ENCODE measurements around the gene TTC33. TPM values are rescaled to one million over a fixed set of nuclear protein-coding genes. Genes with fewer than 3 reads are reported as not detected.
A peak's percentile ranks its signal among the peaks of the same experiment; 100 is the strongest.

Gene TTC33
- total RNA-seq, 1 donor from 2014 or later, result 52.5 TPM

- H3K27me3 Mint-ChIP-seq (ENCODE audit: insufficient read depth, low read depth), result peaks cover 5% of the 10 kb centered on the region
- H3K27ac ChIP-seq, result peak overlapping the region; percentile 75
- peak overlapping the region; percentile 99 for H3K27ac Mint-ChIP-seq
- H3K9ac ChIP-seq, result peak overlapping the region; percentile 50
- H3K9me3 ChIP-seq (ENCODE audit: low read depth), result no peaks in the 10 kb centered on the region
- H3K4me1 ChIP-seq, result peaks cover 17% of the 10 kb centered on the region
- H3K9me3 Mint-ChIP-seq, result peaks cover 4% of the 10 kb centered on the region
- H3K4me1 Mint-ChIP-seq, result peaks cover 21% of the 10 kb centered on the region
- peak overlapping the region; percentile 90 for H3K4me3 Mint-ChIP-seq
- H3K4me3 ChIP-seq, result peak overlapping the region; percentile 81
- DNase-seq (ENCODE audit: low spot score), result no peak
- TF ChIP-seq CTCF (IDR thresholded peaks at IDR 0.05) (no peak), EZH2phosphoT487 (IDR thresholded peaks at IDR 0.05) (no peak)
- H2AFZ ChIP-seq (replicated peaks), result peak overlapping the region; percentile 98
- H3K27me3 ChIP-seq, result peaks cover 11% of the 10 kb centered on the region
- peak overlapping the region; percentile 93 for H3K4me2 ChIP-seq
- no peaks in the 10 kb centered on the region for H3K36me3 ChIP-seq
- peaks cover 19% of the 10 kb centered on the region for H3K36me3 Mint-ChIP-seq
- peaks cover 38% of the 10 kb centered on the region for H3K79me2 ChIP-seq (ENCODE audit: low read depth)
- peaks cover 26% of the 10 kb centered on the region for H4K20me1 ChIP-seq (ENCODE audit: low read depth)
- peaks cover 24% of the 10 kb centered on the region for H3F3A ChIP-seq (ENCODE audit: low read depth)
These were observed 43.0 kb upstream of the TTC33 start for GRCh38 chr5:40798801-40799210.

GRCh38 chr5:40798012-40798800 lies 42.4 kb upstream of the TTC33 start, which contains the start of gene PRKAA1:
Gene PRKAA1 (minus strand): TSS chr5:40798374. CDS start chr5:40798189, 185 bp downstream.
- Mint-ChIP-seq H3K4me1 (peaks cover 21% of the 10 kb centered on the region), H3K9me3 (peaks cover 9% of the 10 kb centered on the region), H3K27ac (peak within 1 kb of the TSS; percentile 99), H3K4me3 (peak within 1 kb of the TSS; percentile 94), H3K27me3 (ENCODE audit: insufficient read depth, low read depth) (peaks cover 5% of the 10 kb centered on the region), H3K36me3 (peaks cover 25% of the 10 kb centered on the region)
- Histone ChIP-seq H3F3A (ENCODE audit: low read depth) (peaks cover 24% of the 10 kb centered on the region), H3K36me3 (no peaks in the 10 kb centered on the region), H4K20me1 (ENCODE audit: low read depth) (peaks cover 27% of the 10 kb centered on the region), H3K9ac (peak within 1 kb of the TSS; percentile 54), H3K27me3 (peaks cover 11% of the 10 kb centered on the region), H3K4me2 (peak within 1 kb of the TSS; percentile 93), H3K27ac (peak within 1 kb of the TSS; percentile 88), H3K79me2 (ENCODE audit: low read depth) (peaks cover 44% of the 10 kb centered on the region), H2AFZ (replicated peaks) (peak within 1 kb of the TSS; percentile 98), H3K9me3 (ENCODE audit: low read depth) (no peaks in the 10 kb centered on the region), H3K4me1 (peaks cover 17% of the 10 kb centered on the region), H3K4me3 (peak within 1 kb of the TSS; percentile 81)
- peak; percentile 96 for DNase-seq (ENCODE audit: low spot score)
- TF ChIP-seq CTCF (IDR thresholded peaks at IDR 0.05), result peak; percentile 63
- no peak for TF ChIP-seq EZH2 (IDR thresholded peaks at IDR 0.05)
- TF ChIP-seq EZH2phosphoT487 (IDR thresholded peaks at IDR 0.05), result no peak

- no peaks in the 10 kb centered on the region for H3K36me3 ChIP-seq
- peak overlapping the region; percentile 54 for H3K9ac ChIP-seq
- peaks cover 5% of the 10 kb centered on the region for H3K27me3 Mint-ChIP-seq (ENCODE audit: insufficient read depth, low read depth)
- no peak for TF ChIP-seq EZH2phosphoT487 (IDR thresholded peaks at IDR 0.05)
- TF ChIP-seq CTCF (IDR thresholded peaks at IDR 0.05), result no peak
- no peak for TF ChIP-seq EZH2 (IDR thresholded peaks at IDR 0.05)
- H2AFZ ChIP-seq (replicated peaks), result peak overlapping the region; percentile 78
- peaks cover 27% of the 10 kb centered on the region for H3K36me3 Mint-ChIP-seq
- H3K4me1 ChIP-seq, result peaks cover 17% of the 10 kb centered on the region
- peak overlapping the region; percentile 81 for H3K4me3 ChIP-seq
- H3K27ac Mint-ChIP-seq, result no peak overlapping the region
- H3K79me2 ChIP-seq (ENCODE audit: low read depth), result peaks cover 52% of the 10 kb centered on the region
- H4K20me1 ChIP-seq (ENCODE audit: low read depth), result peaks cover 32% of the 10 kb centered on the region
- peaks cover 11% of the 10 kb centered on the region for H3K27me3 ChIP-seq
- H3K9me3 Mint-ChIP-seq, result peaks cover 12% of the 10 kb centered on the region
- peak overlapping the region; percentile 94 for H3K4me3 Mint-ChIP-seq
- peak overlapping the region; percentile 89 for H3K4me2 ChIP-seq
- DNase-seq (ENCODE audit: low spot score), result peak; percentile 89
- peak overlapping the region; percentile 88 for H3K27ac ChIP-seq
- peaks cover 21% of the 10 kb centered on the region for H3K4me1 Mint-ChIP-seq
- H3F3A ChIP-seq (ENCODE audit: low read depth), result peaks cover 24% of the 10 kb centered on the region
- no peaks in the 10 kb centered on the region for H3K9me3 ChIP-seq (ENCODE audit: low read depth)
These were observed 41.7 kb upstream of the TTC33 start for GRCh38 chr5:40797273-40798011.
